Measurements from ENCODE around the gene NPTX2.

NPTX2 gene

GRCh38 chr7:98619450-98620321, 2.6 kb downstream of the NPTX2 start:
- no peak for DNase-seq

DNA sequence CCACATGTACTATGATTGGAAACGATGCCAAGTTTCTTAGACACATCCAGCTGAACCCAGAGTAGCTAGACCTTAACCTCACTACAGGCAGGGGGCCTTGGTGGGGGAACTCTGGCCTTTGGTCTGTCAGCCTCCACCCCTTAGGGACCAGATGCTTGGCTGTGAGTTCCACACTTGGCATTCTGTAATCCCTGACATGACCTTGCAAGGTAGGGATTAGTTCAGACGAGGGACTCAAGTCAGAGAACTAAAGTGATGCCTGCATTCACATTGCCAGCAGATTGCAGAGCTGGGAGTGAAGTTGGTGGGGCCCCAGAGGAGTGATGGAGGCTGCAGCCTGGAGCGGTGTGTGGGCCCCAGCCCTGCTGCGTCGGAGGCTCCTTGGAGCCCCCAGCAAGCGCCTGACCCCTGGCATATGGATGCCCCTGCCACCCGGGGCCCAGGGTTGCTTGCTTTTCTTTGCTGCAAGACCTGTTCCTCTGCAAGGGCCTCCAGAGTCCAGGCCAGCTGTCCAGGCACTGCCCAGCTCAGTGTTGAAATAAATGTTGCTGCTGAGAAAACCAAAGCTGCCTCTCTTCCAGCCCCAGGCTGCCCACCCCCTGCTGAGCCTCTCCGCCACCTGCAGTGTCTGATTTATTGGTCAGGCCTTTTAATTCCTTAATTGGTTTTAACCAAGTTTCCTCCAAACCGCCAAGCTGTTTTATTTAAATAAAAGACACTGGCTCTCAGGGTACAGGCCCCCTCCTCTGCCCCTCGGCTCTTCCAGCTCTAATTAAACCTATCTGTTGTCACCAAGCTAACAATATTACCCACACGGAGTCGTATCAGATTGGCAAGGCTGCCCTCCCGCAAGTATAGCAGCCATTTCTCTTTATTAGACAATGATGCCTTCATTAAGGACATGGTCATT, 4.7 kb downstream of the NPTX2 start:
- no peak for DNase-seq

DNA sequence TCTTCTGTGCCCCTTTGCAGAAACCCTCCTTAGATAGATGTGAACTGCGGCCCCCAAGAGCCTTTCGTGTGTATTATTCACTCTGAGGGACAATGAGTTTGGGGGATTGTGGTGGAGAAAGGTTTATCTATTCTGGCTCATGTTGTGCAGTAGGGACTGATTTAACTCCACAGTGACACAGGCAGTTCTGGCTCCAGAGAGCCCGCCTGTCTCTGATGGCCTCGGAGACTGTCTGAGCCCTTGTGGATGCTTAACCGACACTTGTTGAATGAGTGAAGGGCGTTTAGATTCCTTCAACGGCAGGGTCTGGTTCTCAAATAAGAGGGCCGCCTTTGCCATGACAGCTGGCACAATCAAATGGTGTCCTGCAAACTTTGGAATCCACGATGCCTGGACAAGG, 5.8 kb downstream of the NPTX2 start:
- no peak for DNase-seq

GRCh38 chr7:98624846-98625420, 7.8 kb downstream of the NPTX2 start:
- no peak for DNase-seq

GRCh38 chr7:98626460-98627412, 9.7 kb downstream of the NPTX2 start:
- no peak for DNase-seq

- DNase-seq, result no peak
Measured at GRCh38 chr7:98627413-98627790, 10.3 kb downstream of the NPTX2 start.

- no peak for DNase-seq
Measured at GRCh38 chr7:98628418-98628817, 11.3 kb downstream of the NPTX2 start.

GRCh38 chr7:98629001-98629431, 11.9 kb downstream of the NPTX2 start:
- peak; percentile 95 for DNase-seq

DNA sequence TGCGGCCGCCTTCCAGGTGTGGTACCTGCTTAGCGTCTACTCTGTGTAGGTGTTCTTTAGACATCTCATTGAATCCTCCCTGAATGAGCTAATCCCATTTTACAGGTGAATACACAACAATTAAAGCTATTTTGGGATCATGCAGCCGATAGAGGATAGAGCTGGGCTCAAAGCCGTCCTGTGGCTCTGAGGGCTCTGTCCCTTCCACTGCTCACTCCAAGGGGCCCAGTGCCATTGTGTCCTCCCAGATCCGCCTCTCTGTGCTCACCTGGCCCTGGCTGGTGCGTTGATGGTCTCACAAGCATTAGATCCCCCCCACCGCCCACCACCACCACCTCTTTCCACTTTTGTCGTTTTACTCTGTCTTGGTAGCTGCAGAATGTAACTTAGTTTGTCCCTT, 13.1 kb downstream of the NPTX2 start:
- DNase-seq, result no peak

DNA sequence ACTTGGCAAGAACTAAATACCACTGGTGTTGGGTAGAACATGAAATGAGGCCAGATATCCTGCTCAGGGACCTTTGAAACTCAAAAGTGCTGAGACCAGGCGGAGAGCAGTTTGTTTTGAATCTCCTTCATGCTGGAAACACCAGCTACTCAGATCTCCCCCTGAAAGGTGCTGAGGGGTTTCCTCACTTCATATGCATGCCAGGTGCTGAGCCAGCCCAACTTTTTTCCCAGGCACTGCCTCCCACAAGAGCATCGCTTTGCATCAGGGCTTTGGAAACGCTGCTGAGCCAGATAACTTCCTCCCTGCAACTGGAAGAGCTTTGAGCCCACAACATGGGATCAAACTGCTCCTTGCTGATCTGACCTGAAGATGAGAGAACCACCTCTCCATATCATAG, 13.7 kb downstream of the NPTX2 start:
- no peak for DNase-seq

DNA sequence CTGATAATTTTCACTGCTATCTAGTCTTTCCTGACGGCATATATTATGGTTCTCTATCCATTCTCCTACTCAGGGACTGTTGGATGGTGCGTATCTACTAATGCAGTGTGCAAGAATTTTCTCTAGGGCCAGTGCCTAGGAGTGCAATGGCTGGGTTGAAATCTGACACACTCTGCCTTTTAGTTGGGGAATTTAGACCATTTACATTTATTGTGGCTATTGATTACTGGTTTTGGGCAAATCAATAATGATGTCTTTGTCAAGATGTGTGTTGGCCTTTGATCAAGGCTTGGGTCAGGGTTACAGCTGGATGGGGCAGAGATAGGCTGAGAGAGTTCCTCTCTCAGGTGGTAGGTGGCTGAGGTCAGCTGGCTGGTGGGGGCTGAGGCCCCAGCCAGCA, 21.8 kb downstream of the NPTX2 start:
- no peak for DNase-seq

DNA sequence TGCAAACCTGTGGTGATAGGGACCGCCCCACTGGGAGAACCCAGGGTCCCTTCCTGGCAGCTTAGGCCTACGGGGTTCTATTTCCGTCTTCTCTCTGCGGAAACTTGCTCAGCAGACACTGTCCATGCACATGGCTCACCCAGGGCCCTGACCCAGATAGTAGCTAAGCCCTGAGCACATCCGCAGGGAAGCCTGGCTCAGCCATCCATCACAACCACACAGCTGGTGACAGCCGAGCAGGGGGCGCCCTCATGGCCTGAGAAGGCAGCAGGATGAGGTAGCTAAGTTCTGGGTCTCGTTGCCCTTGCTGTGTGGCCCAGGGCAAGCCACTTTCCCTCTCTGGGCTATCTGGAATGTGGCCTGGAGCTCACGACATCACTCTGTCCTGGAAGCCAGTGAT, 23.3 kb downstream of the NPTX2 start:
- no peak for DNase-seq

DNA sequence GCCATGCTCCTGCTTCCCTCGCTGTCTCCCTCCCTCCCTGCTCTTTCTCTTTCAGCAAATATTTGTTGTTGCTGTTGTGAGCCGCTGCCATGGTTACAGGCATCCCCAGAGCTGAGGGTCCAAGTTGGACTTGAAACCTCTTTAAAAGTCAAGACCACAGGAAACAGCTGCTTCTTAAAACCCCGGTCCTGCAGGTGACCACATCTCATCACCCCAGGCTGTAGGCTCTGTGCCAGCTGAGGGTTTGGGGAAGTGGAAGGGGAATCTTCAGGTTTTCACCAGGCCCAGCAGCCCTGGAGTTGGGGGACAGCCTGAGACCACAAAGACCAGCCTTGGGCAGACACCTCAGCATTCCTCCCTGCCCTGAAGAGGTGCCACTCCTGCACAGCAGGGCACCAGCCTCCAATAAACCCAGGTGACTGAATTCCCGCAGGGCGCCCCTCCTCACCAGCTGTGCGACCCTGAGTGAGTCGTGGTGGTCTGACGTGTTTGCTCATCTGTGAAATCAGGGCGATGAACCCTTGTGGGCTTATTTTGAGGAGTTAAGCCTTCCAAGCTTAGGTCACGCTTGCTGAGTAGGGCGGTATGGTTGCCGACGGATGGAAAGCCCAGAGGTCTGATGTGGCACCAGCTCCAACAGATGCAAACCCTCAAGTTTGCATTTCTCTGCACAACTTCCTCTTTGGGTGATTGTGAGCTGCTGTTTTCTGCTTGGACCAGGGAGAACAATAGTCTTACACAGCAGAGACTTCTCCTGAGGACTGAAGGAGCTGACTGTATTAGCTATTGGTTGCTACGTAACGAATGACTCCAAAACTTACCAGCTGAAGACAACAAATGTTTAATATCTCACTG, 24.8 kb downstream of the NPTX2 start:
- DNase-seq, result peak; percentile 91

- no peak for DNase-seq
Measured at GRCh38 chr7:98643236-98643985, 26.3 kb downstream of the NPTX2 start.

- DNase-seq, result no peak
Measured at GRCh38 chr7:98646465-98646864, 29.4 kb downstream of the NPTX2 start.

DNA sequence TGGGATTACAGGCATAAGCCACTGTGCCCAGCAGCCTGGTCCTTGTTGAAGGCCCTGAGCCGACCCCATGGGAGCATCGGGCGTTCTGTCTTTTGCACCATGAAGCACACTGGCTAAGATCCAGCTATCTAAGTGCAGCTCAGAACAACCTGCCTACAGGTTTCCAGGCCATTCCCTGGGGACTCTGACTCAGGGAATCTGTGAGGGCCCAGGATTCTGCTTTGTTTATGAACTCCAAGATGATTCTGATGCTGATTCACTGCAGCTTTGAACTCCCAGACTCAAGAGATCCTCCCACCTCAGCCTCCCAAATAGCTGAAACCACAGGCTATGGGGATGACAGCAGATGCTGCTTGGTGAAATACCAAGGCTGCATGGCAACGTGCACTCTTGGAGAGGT, 30.2 kb downstream of the NPTX2 start:
- DNase-seq, result no peak

DNA sequence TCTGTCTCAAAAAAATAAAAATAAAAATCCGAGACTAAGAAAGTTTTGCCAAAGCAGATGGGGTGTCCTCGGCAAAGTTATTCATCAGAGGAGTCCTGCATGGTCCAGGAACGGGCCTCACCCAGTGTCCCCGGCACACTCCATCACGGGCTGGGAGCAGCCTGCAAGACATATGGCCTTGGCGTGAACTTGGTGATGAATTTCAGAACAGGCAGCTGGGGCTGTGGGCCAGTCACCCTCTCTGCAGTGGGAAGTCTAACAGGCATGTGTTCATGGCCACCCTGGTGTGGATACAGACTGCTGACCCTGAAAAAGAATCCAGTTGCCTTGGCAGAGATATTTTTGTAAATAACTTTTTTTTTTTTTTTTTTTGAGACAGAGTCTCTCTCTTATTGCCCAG, 34.7 kb downstream of the NPTX2 start:
- no peak for DNase-seq

DNA sequence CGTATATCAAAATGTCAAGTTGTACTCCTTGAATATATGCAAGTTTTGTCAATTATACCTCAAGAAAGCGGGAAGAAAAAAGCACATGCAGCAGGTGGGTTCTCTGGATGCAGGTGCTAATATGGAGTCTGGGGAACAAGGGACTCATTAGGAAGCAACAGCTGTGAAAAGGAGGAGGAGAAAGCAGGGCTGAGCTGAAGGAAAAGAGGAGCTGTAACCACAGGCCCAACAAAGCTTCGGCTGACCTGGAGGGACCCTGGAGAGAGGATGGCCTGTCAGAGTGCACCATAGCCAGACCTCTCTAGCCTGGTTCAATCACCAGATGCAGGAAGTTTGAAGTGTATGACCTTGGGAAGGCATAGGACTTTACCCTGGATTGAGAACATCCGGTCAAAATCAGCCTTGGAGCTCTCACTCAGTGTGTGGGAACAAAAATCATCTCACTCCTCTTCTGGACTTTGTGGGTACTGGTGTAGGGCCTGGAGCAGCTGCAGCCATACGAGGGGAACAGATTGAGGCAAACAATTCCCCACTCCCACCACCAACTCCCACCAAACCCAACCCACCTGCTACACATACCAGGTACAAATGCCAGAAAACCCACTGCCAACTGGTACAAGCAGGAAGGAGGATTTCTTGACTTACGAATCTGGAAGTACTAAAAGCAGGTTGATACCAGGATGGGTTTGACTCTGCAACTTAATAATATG, 36.7 kb downstream of the NPTX2 start:
- no peak for DNase-seq

DNA sequence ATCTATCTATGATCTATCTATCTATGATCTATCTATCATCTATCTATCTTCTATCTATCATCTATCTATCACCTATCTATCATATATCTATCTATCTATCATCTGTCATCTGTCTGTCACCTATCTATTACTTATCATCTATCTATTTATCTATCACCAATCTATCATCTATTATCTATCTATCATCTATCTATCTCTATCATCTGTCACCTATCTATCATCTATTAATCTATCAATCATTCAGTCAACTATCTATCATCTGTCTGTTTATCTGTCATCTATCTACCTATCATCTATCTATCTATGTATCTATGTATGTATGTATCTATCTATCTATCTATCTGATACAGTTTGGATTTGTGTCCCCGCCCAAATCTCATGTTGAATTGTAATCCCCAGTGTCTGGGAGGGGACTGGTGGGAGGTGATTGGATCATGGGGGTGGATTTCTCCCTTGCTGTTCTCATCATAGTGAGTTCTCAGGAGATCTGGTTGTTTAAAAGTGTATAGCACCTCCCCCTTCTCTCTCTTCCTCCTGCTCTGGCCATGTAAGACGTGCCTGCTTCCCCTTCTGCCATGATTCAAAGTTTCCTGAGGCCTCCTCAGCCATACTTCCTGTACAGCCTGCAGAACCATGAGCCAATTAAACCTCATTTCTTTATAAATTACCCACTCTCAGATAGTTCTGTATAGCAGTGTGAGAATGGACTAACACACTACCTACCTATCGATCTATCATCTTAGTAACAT, 37.6 kb downstream of the NPTX2 start:
- DNase-seq, result no peak

Data from GDM1 (cell line).